ENCODE results near the gene MZT2B. TPM values are rescaled to one million over a fixed set of nuclear protein-coding genes. Genes with fewer than 3 reads are reported as not detected.
A peak's percentile ranks its signal among the peaks of the same experiment; 100 is the strongest.
"Not testable (repeated sequence)": the region's sequence is repeated elsewhere in the genome, so short reads cannot be mapped to it uniquely, and the experiment has no call there.

The MZT2B gene
- polyA plus RNA-seq, 10 donors, result 67.7 to 194 (median 110) TPM

DNA sequence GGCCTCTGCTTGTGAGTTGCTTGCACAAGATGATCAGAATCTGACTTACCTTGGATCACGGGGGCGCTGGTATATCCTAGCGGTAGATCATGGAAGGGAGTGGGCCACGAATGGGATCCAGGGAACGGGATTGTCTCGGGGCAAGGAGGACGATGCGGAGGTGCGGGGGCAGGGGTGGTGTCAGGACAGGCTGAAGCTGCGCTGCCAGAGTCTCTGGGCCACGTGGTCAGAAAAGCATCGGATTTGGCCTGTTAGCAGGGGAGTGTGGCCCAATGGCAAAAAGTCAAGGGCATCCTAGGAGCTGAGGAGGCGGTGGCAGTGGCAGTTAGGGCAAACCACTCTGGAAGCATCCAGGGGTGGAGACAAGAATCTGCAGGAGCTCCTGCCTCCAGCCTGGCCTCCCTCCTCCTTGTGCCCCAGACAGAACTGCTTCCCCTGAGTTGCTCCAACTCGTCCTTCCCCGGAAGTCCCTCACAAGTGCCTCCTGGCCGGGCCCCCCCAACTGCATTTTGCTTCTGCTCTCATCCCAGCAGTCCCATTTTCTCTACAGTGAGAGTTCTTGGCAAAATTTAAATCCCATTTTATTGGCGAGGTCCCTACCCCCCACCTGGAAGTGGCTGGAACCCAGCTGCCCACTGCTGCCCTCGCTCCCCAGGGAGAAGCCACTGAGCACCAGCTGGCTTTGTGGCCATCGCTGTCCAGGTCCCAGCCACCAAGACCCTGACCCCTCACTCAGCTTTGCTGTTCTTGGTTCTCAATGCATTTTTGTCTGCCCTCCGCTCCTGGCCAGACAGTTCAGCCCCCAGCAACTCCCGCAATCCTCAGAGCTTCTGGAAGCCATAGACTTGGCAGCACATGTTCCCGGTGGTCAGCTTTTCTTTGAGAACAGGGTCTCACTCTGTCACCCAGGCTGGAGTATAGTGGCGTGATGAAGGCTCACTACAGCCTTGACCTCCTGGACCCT, 31.6 kb upstream of the MZT2B start:
- no peak for DNase-seq

DNA sequence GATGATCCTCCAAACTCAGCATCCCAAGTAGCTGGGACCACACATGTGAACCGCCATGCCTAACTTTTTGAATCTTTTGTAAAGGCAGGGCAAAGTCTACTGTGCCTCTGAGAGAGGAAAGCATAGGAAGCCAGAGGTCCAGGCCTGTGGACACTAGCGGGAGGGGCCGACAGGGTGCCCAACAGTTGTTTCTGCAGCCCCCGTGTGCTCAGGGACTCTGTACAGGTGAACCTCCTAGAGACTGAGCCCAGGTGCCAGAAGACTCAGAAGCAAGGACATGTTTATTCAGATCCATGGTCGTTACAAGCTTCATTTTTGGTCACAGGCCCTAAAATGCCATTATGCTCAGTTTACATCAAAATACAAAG, 30.9 kb upstream of the MZT2B start:
- not testable (repeated sequence) for DNase-seq

- not testable (repeated sequence) for DNase-seq
These were observed 29.8 kb upstream of the MZT2B start for GRCh38 chr2:130152136-130152815.

DNA sequence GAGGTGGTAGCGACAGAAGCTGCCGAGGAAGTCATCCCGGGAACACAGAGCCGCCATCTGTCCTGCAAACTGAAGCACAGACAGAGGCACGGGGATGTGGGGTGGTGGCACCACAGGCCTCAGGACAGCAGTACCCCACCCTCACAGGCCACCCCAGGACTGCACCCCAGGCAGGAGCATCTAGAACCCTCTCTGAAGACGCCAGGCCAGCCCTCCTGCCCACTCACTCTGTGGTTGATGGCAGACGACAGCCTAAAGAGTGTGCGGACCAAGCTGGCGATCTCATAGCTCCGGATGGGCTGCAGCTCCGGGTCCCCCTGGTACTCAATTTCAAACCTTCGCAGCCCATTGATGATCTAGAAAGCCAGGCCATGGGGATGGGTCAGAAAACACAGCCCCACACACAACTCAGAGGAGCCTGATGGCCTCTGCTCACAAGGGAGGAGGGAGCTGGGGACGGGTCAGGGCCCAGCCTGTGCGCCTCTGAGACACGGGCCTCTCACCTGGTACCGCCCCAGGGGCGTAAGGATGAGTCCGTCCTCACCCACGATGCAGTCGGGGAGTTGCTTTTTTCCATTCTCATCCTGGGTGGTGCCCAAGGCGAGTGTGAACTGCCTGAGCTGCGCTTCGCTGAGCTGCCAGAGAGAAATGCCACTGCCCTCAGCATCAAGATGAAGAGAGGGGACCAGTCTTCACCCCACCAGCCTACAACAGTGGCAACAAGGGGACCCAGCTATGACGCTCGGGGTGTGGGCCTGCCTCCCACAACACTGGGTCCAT, 29.1 kb upstream of the MZT2B start:
- DNase-seq, result no peak

- DNase-seq, result not testable (repeated sequence)
These were observed 28.2 kb upstream of the MZT2B start for GRCh38 chr2:130153721-130154422.

- DNase-seq, result not testable (repeated sequence)
These were observed 27.7 kb upstream of the MZT2B start for GRCh38 chr2:130154423-130154770.

GRCh38 chr2:130154773-130155765, 27.0 kb upstream of the MZT2B start:
- no peak for DNase-seq

DNA sequence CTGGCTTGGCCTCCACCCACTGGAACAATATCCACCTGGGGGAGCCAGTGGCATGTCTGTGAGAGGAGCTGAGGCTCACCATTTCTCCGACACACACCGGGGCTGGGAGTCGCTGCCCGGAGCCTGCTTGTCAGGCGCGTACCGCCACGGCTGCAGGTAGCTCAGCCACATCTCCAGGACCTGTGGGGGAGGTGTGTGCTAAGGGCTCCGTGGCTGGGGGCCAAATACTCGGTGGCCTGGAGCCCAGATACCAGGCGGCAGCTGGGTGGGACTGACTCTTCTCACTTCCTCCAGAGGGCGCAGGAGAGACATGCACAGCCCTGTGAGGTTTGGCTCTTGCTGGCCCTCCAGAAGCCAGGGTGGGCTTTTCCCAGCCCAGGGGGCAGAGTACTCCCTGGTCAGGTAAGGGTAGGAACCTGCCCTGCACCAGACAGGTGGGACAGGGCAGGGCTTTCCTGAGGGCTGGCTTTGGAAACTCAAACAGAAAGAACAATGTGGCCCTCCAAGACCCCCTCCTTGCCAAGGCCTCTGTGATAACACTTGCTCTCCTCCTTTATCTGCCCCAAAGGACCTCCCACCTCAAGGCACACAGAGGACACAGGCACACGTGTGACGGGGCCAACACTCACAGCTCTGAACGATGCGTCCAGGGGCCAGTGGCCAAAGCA, 26.0 kb upstream of the MZT2B start:
- DNase-seq, result peak; percentile 7 to 28 (median 10)

DNA sequence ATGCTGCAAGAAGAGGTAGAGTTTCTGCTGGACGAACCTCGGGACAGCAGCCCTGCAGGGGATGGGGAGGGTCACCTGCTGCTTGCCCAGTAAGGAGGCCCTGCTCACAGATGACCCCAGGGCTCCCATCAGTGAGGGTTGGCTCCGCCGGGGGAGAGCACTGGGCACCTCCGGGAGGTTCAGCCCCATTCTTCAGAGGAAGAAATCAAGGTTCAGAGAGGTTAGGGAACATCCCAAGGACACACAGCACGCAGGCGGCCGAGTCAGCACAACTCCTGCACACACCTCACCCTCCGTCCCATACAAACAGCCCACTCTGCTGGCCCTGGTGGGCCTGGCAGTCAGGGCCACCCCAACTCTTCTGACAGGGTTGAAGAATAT, 25.4 kb upstream of the MZT2B start:
- no peak for DNase-seq

GRCh38 chr2:130157354-130157753, 24.7 kb upstream of the MZT2B start:
- DNase-seq, result not testable (repeated sequence)

DNA sequence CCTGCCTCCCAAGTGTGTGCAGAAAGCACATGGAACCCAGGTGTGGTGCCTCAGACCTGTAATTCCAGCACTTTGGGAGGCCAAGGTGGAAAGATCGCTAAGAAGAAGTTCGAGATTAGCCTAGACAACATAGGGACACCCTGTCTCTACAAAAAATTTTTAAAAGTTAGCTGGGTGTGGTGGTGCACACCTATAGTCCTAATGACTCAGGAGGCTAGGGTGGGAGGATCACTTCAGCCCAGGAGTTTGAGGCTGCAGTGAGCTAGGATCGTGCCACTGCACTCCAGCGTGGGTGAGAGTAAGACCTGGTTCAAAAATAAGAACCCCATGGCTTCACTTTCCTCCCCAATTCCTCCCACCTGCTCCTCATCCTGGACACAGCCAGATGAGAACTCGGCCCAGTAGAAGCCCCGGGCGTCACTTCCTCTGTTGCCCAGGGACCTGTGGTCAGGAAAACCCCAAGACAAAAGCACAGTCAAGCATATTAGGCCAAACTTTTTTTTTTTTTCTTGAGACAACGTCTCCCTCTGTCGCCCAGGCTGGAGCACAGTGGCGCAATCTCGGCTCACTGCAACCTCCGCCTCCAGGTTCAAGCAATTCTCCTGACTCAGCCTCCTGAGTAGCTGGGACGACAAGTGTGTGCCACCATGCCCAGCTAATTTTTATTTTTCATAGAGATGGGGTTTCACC, 24.1 kb upstream of the MZT2B start:
- not testable (repeated sequence) for DNase-seq

DNA sequence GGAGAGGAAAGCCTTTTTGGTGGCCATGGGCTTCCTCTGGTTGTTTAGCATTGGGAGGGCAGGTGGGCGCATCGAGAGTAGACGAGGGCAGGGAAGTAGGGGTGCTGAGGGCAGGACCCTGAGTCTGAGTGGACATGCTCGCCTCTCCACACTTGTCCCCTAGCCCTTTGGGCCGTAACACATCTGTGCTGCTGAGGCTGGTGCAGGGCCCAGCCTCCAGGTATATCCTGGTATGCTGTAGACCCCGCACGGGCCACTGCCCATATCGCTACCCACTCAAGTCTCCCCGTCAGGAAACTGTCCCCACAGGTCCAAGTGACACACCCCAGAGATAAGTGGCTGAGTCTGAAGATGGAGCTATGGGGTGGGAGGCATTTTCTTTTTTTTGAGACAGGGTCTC, 23.4 kb upstream of the MZT2B start:
- no peak for DNase-seq

GRCh38 chr2:130159376-130159775, 22.7 kb upstream of the MZT2B start:
- not testable (repeated sequence) for DNase-seq

GRCh38 chr2:130160131-130160530, 21.9 kb upstream of the MZT2B start:
- DNase-seq, result no peak

DNA sequence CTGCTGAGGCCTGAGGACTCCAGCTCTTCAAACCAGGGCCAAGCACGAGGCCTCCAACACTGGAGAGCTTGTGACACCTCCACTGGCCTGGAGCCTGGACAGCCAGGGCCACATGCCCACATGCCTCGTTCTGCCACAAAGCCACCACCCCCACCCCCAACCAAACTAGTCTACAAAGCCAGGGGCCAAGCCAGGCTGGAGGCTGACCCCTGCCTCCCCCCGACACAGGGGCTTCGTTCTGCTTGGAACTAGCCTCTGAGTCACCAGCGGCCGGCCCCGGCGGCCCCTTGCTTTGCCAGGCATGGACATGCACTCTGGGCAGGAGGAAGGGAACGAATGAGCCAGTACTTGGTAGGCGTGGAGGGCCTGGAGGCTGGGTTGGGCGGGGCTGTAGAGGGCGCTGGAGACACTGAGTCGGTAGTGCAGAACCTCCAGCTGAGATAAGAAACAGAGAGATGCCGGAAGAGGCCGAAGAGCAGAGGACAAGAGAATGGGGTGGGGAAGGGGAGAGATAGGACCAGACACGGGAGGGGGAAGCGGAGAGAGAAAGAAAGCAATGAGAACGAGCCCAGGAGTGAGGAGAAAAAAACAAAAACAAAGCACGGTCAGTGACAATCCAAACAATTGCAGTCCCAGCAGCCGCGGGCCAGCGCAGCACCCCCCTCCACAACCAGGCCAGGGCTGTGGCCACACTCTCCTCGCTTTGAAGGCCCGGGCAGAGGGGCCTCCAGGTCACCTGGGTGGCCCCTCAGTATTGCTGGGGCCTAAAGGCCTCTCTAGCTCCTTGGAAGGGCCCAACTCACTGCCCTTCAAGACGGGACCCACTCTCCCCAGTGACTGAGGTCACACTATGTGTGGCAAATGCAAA, 21.0 kb upstream of the MZT2B start:
- not testable (repeated sequence) for DNase-seq

GRCh38 chr2:130162486-130162885, 19.6 kb upstream of the MZT2B start:
- not testable (repeated sequence) for DNase-seq

DNA sequence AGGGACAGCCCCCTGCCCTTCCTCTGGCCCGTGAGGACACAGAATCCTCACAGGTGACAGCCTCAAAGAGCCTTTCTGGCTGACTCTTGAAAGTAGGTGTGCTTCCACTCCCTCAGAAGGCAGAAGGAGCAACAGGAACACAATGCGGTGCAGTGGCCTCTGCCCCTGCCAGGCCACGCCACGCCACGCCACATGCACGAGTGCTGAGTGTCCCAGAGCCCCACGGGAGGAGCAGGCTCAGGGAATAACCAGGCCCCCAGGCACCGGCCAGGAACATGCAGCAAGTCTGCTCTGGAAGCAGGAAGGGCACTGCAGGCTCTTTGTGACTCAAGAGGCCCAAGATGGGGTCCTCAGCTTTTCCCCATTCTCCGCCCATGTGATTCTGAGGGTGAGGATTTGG, 19.1 kb upstream of the MZT2B start:
- DNase-seq, result no peak
